ENCODE measurements around the gene ARHGEF11.

The ARHGEF11 gene

GRCh38 chr1:156898161-156898566 lies 147.4 kb downstream of the ARHGEF11 start:
- peak overlapping the region; percentile 50 for H3K18ac ChIP-seq (ENCODE audit: low read length)
- H3K9ac ChIP-seq (ENCODE audit: low read depth, low read length, poor library complexity), result peak overlapping the region; percentile 55

GRCh38 chr1:156897078-156897825 lies 148.3 kb downstream of the ARHGEF11 start:
- H3K4me3 ChIP-seq (ENCODE audit: low read length in 2 of 2), result no peak overlapping the region
- no peak overlapping the region for H4K8ac ChIP-seq (ENCODE audit: low read depth, low read length)
- no peaks in the 10 kb centered on the region for H3K9me3 ChIP-seq (replicated peaks in 1 of 2; ENCODE audit: control insufficient read depth in 2 of 2, insufficient read depth in 1 of 2, low read depth in 1 of 2, low read length in 2 of 2)
- H3K23ac ChIP-seq (ENCODE audit: low read depth, low read length, poor library complexity), result no peak overlapping the region
- no peaks in the 10 kb centered on the region for H3K79me1 ChIP-seq (ENCODE audit: low read depth, low read length)
- H2BK12ac ChIP-seq (ENCODE audit: low read length), result peak overlapping the region; percentile 59
- H3K4ac ChIP-seq (ENCODE audit: low read length), result peak overlapping the region; percentile 30
- H3K4me1 ChIP-seq (ENCODE audit: control insufficient read depth in 2 of 2, insufficient read depth in 1 of 2, low read depth in 1 of 2, low read length in 2 of 2), result peaks cover 24 to 33% of the 10 kb centered on the region in 2 donors
- H3K27ac ChIP-seq (replicated peaks; ENCODE audit: low read length), result no peak overlapping the region
- peak overlapping the region; percentile 85 for H2AFZ ChIP-seq (ENCODE audit: low read length)
- WGBS, 2 donors (ENCODE audit: extremely low coverage in 2 of 2, insufficient read length in 2 of 2, insufficient replicate concordance in 1 of 2), result no CpG with 5 or more reads among the region's 14 CpGs
- H3K9ac ChIP-seq (ENCODE audit: low read depth, low read length, poor library complexity), result no peak overlapping the region
- peak overlapping the region; percentile 99 for H3K18ac ChIP-seq (ENCODE audit: low read length)
- peak overlapping the region; percentile 60 for H2BK15ac ChIP-seq (ENCODE audit: low read length)
- peaks cover 0 to 39% (median 15%) of the 10 kb centered on the region in 3 experiments for H3K27me3 ChIP-seq (ENCODE audit: control insufficient read depth in 3 of 3, insufficient read depth in 3 of 3, low read depth in 1 of 3, low read length in 3 of 3)
- peak overlapping the region; percentile 75 for H2BK5ac ChIP-seq (ENCODE audit: low read length)
- H3K4me2 ChIP-seq (ENCODE audit: insufficient read depth, low read length, poor library complexity, severe bottlenecking), result no peak overlapping the region
- DNase-seq (ENCODE audit: low spot score), result no peak
- no peak overlapping the region for H4K91ac ChIP-seq (ENCODE audit: low read depth, low read length, poor library complexity)
- peak overlapping the region; percentile 10 for H3K14ac ChIP-seq (ENCODE audit: low read length)
- H2BK120ac ChIP-seq (ENCODE audit: low read depth, low read length), result peak overlapping the region; percentile 29
- no peaks in the 10 kb centered on the region for H3K36me3 ChIP-seq (replicated peaks in 1 of 2; ENCODE audit: control insufficient read depth in 2 of 2, insufficient read depth in 2 of 2, low read length in 2 of 2)
- H2AK5ac ChIP-seq (ENCODE audit: low read depth, low read length), result peak overlapping the region; percentile 48

More at GRCh38 chr1:156898161-156898566, 147.4 kb downstream of the ARHGEF11 start:
- peak overlapping the region; percentile 85 for H2AFZ ChIP-seq (ENCODE audit: low read length)
- H3K4me2 ChIP-seq (ENCODE audit: insufficient read depth, low read length, poor library complexity, severe bottlenecking), result no peak overlapping the region
- no peaks in the 10 kb centered on the region for H3K36me3 ChIP-seq (replicated peaks in 1 of 2; ENCODE audit: control insufficient read depth in 2 of 2, insufficient read depth in 2 of 2, low read length in 2 of 2)
- no peak overlapping the region for H4K91ac ChIP-seq (ENCODE audit: low read depth, low read length, poor library complexity)
- WGBS, 2 donors (ENCODE audit: extremely low coverage in 2 of 2, insufficient read length in 2 of 2, insufficient replicate concordance in 1 of 2), result no CpG with 5 or more reads among the region's 13 CpGs
- no peak for DNase-seq (ENCODE audit: low spot score)
- H3K79me1 ChIP-seq (ENCODE audit: low read depth, low read length), result no peaks in the 10 kb centered on the region
- peak overlapping the region; percentile 74 for H2BK15ac ChIP-seq (ENCODE audit: low read length)
- H2BK120ac ChIP-seq (ENCODE audit: low read depth, low read length), result no peak overlapping the region
- H3K27ac ChIP-seq (replicated peaks; ENCODE audit: low read length), result no peak overlapping the region
- H3K9me3 ChIP-seq (replicated peaks in 1 of 2; ENCODE audit: control insufficient read depth in 2 of 2, insufficient read depth in 1 of 2, low read depth in 1 of 2, low read length in 2 of 2), result no peaks in the 10 kb centered on the region
- no peak overlapping the region for H2BK12ac ChIP-seq (ENCODE audit: low read length)
- H3K4ac ChIP-seq (ENCODE audit: low read length), result no peak overlapping the region
- no peak overlapping the region for H3K14ac ChIP-seq (ENCODE audit: low read length)
- no peak overlapping the region for H2BK5ac ChIP-seq (ENCODE audit: low read length)
- H2AK5ac ChIP-seq (ENCODE audit: low read depth, low read length), result peak overlapping the region; percentile 48
- H3K4me3 ChIP-seq (ENCODE audit: low read length in 2 of 2), result peak overlapping the region in 1 of 2 donors; percentile 17
- H3K27me3 ChIP-seq (ENCODE audit: control insufficient read depth in 3 of 3, insufficient read depth in 3 of 3, low read depth in 1 of 3, low read length in 3 of 3), result peaks cover 0 to 34% (median 7%) of the 10 kb centered on the region in 3 experiments
- H3K4me1 ChIP-seq (ENCODE audit: control insufficient read depth in 2 of 2, insufficient read depth in 1 of 2, low read depth in 1 of 2, low read length in 2 of 2), result peaks cover 24 to 36% of the 10 kb centered on the region in 2 donors
- H4K8ac ChIP-seq (ENCODE audit: low read depth, low read length), result no peak overlapping the region
- H3K23ac ChIP-seq (ENCODE audit: low read depth, low read length, poor library complexity), result peak overlapping the region; percentile 45

DNA sequence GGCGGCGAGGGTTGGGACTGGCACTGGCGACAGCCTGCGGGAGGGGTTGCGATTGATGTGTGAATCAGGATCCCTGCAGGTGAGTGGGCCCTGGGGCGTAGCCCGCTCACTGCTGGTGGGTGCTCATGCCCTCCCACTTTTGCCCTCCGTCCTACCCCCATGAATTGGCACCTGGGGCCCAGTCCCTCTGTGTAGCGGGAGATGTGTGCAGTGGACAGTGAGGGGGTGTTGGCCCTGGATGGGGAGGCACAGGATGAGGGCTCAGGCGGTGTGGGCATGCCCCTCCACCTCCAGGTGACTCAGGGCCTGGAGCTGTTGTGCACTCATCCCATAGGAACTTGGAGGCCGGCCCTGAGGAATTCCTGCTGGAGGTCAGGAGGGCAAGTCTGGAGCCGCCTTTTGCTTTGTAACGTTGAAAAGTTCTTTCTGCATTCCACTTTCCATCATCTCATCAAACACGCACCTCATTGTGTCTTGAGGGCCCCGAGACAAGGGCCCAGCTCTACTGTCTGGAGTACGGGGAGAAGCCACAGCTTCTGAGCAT lies 149.0 kb downstream of the ARHGEF11 start:
- H3K4me2 ChIP-seq (ENCODE audit: insufficient read depth, low read length, poor library complexity, severe bottlenecking), result no peak overlapping the region
- H3K4me1 ChIP-seq (ENCODE audit: control insufficient read depth in 2 of 2, insufficient read depth in 1 of 2, low read depth in 1 of 2, low read length in 2 of 2), result peaks cover 27 to 31% of the 10 kb centered on the region in 2 donors
- H4K91ac ChIP-seq (ENCODE audit: low read depth, low read length, poor library complexity), result no peak overlapping the region
- peak overlapping the region in 1 of 2 donors; percentile 32 for H3K4me3 ChIP-seq (ENCODE audit: low read length in 2 of 2)
- DNase-seq (ENCODE audit: low spot score), result no peak
- no peaks in the 10 kb centered on the region for H3K79me1 ChIP-seq (ENCODE audit: low read depth, low read length)
- peak overlapping the region; percentile 86 for H3K18ac ChIP-seq (ENCODE audit: low read length)
- peak overlapping the region; percentile 49 for H3K14ac ChIP-seq (ENCODE audit: low read length)
- no peaks in the 10 kb centered on the region for H3K36me3 ChIP-seq (replicated peaks in 1 of 2; ENCODE audit: control insufficient read depth in 2 of 2, insufficient read depth in 2 of 2, low read length in 2 of 2)
- H4K8ac ChIP-seq (ENCODE audit: low read depth, low read length), result no peak overlapping the region
- H3K23ac ChIP-seq (ENCODE audit: low read depth, low read length, poor library complexity), result peak overlapping the region; percentile 36
- H2BK120ac ChIP-seq (ENCODE audit: low read depth, low read length), result no peak overlapping the region
- no CpG with 5 or more reads among the region's 16 CpGs for WGBS, 2 donors (ENCODE audit: extremely low coverage in 2 of 2, insufficient read length in 2 of 2, insufficient replicate concordance in 1 of 2)
- H3K9ac ChIP-seq (ENCODE audit: low read depth, low read length, poor library complexity), result no peak overlapping the region
- H2AK5ac ChIP-seq (ENCODE audit: low read depth, low read length), result peak overlapping the region; percentile 94
- no peak overlapping the region for H2BK5ac ChIP-seq (ENCODE audit: low read length)
- H2BK12ac ChIP-seq (ENCODE audit: low read length), result no peak overlapping the region
- no peak overlapping the region for H3K4ac ChIP-seq (ENCODE audit: low read length)
- no peaks in the 10 kb centered on the region for H3K9me3 ChIP-seq (replicated peaks in 1 of 2; ENCODE audit: control insufficient read depth in 2 of 2, insufficient read depth in 1 of 2, low read depth in 1 of 2, low read length in 2 of 2)
- H2BK15ac ChIP-seq (ENCODE audit: low read length), result peak overlapping the region; percentile 11
- no peak overlapping the region for H2AFZ ChIP-seq (ENCODE audit: low read length)
- peaks cover 0 to 46% (median 20%) of the 10 kb centered on the region in 3 experiments for H3K27me3 ChIP-seq (ENCODE audit: control insufficient read depth in 3 of 3, insufficient read depth in 3 of 3, low read depth in 1 of 3, low read length in 3 of 3)
- H3K27ac ChIP-seq (replicated peaks; ENCODE audit: low read length), result peak overlapping the region; percentile 44

DNA sequence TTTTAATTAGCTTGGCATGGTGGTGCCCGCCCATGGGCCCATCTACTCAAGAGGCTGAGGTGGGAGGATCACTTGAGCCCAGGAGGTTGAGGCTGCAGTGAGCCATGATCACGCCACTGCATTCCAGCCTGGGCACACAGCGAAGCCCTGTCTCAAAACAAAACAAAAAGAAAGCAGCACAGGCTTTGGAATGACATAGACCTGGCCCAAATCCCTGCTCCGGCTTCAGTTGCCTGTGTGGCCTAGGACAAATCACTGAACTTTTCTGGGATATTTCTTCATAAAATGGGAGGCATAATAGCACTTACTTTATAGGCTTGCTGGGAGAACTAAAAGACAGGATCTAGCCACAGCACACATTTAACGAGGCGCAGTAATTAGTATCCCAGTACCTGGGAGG lies 149.6 kb downstream of the ARHGEF11 start:
- DNase-seq (ENCODE audit: low spot score), result no peak
- no peak overlapping the region for H3K14ac ChIP-seq (ENCODE audit: low read length)
- peak overlapping the region; percentile 94 for H2AK5ac ChIP-seq (ENCODE audit: low read depth, low read length)
- H3K4ac ChIP-seq (ENCODE audit: low read length), result no peak overlapping the region
- no peaks in the 10 kb centered on the region for H3K9me3 ChIP-seq (replicated peaks in 1 of 2; ENCODE audit: control insufficient read depth in 2 of 2, insufficient read depth in 1 of 2, low read depth in 1 of 2, low read length in 2 of 2)
- no peak overlapping the region for H3K23ac ChIP-seq (ENCODE audit: low read depth, low read length, poor library complexity)
- H3K36me3 ChIP-seq (replicated peaks in 1 of 2; ENCODE audit: control insufficient read depth in 2 of 2, insufficient read depth in 2 of 2, low read length in 2 of 2), result no peaks in the 10 kb centered on the region
- H2BK15ac ChIP-seq (ENCODE audit: low read length), result peak overlapping the region; percentile 89
- H4K8ac ChIP-seq (ENCODE audit: low read depth, low read length), result no peak overlapping the region
- no peak overlapping the region for H2BK5ac ChIP-seq (ENCODE audit: low read length)
- no peak overlapping the region for H3K4me3 ChIP-seq (ENCODE audit: low read length in 2 of 2)
- no CpG with 5 or more reads among the region's 6 CpGs for WGBS, 2 donors (ENCODE audit: extremely low coverage in 2 of 2, insufficient read length in 2 of 2, insufficient replicate concordance in 1 of 2)
- H3K79me1 ChIP-seq (ENCODE audit: low read depth, low read length), result no peaks in the 10 kb centered on the region
- H3K27me3 ChIP-seq (ENCODE audit: control insufficient read depth in 3 of 3, insufficient read depth in 3 of 3, low read depth in 1 of 3, low read length in 3 of 3), result peaks cover 0 to 46% (median 26%) of the 10 kb centered on the region in 3 experiments
- H3K18ac ChIP-seq (ENCODE audit: low read length), result no peak overlapping the region
- H2AFZ ChIP-seq (ENCODE audit: low read length), result no peak overlapping the region
- no peak overlapping the region for H3K27ac ChIP-seq (replicated peaks; ENCODE audit: low read length)
- H2BK120ac ChIP-seq (ENCODE audit: low read depth, low read length), result no peak overlapping the region
- no peak overlapping the region for H3K9ac ChIP-seq (ENCODE audit: low read depth, low read length, poor library complexity)
- H3K4me1 ChIP-seq (ENCODE audit: control insufficient read depth in 2 of 2, insufficient read depth in 1 of 2, low read depth in 1 of 2, low read length in 2 of 2), result peaks cover 27 to 31% of the 10 kb centered on the region in 2 donors
- no peak overlapping the region for H2BK12ac ChIP-seq (ENCODE audit: low read length)
- H3K4me2 ChIP-seq (ENCODE audit: insufficient read depth, low read length, poor library complexity, severe bottlenecking), result no peak overlapping the region
- no peak overlapping the region for H4K91ac ChIP-seq (ENCODE audit: low read depth, low read length, poor library complexity)

Measured in neuronal stem cell (in vitro differentiated cells).